ENCODE results near the gene NEO1. TPM values are rescaled to one million over a fixed set of nuclear protein-coding genes. Genes with fewer than 3 reads are reported as not detected.

The NEO1 gene
- total and polyA plus RNA-seq, 2 of the 13 experiments (the other 11 are each of a cell fraction or from before 2014, with no cell fraction given) = 8.4 to 11.0 TPM

DNA sequence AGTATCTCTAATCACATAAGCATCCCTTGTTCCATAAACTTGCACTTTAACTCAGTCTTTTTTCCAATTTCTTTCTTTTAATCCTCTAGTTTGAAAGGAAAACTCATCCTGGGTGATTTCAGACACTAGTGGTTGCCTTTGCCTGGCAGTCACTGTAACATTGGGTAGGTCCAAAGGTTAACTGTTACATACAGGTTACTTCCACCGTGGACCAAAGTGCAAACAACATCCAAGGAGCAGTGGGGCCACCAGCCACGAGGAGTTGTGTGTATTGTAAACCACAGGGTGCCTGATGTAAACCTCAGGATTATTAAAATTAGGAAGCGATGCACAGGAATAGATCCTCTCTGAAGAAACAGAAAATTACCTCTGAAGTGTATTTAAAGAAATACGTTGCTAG, 241.5 kb downstream of the NEO1 start (continued):
- TF ChIP-seq EHMT2 (IDR thresholded peaks at IDR 0.05; ENCODE audit: borderline replicate concordance, low read depth, low read length) = 0 out of 2 replicates have a peak, but pooled peaks have one; percentile 17
- no peak for TF ChIP-seq MXI1 (IDR thresholded peaks at IDR 0.05; ENCODE audit: borderline replicate concordance, low read depth, low read length)
- no peak for TF ChIP-seq MIER3 (CRISPR knock-in tag; IDR thresholded peaks at IDR 0.05; ENCODE audit: borderline replicate concordance)
- no peak for TF ChIP-seq ZNF235 (CRISPR knock-in tag; IDR thresholded peaks at IDR 0.05; ENCODE audit: borderline replicate concordance)
- TF ChIP-seq ZNF383 (CRISPR knock-in tag; IDR thresholded peaks at IDR 0.05; ENCODE audit: borderline replicate concordance) = no peak
- TF ChIP-seq, protein P1, sequence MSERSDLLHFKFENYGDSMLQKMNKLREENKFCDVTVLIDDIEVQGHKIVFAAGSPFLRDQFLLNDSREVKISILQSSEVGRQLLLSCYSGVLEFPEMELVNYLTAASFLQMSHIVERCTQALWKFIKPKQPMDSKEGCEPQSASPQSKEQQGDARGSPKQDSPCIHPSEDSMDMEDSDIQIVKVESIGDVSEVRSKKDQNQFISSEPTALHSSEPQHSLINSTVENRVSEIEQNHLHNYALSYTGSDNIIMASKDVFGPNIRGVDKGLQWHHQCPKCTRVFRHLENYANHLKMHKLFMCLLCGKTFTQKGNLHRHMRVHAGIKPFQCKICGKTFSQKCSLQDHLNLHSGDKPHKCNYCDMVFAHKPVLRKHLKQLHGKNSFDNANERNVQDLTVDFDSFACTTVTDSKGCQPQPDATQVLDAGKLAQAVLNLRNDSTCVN (CRISPR knock-in tag; IDR thresholded peaks at IDR 0.05; ENCODE audit: borderline replicate concordance) = no peak
- TF ChIP-seq, protein P2, sequence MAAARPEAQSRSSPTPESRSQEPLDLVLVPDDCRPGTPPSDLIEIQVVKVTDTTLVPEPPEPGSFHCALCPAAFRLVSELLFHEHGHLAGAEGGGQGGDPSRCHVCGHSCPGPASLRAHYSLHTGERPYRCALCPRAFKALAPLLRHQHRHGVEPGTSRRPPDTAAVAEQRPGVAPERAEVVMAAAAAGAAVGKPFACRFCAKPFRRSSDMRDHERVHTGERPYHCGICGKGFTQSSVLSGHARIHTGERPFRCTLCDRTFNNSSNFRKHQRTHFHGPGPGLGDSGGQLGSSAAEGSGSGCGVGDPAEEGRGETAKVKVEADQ (CRISPR knock-in tag; IDR thresholded peaks at IDR 0.05; ENCODE audit: borderline replicate concordance) = no peak
- TF ChIP-seq, protein P3, sequence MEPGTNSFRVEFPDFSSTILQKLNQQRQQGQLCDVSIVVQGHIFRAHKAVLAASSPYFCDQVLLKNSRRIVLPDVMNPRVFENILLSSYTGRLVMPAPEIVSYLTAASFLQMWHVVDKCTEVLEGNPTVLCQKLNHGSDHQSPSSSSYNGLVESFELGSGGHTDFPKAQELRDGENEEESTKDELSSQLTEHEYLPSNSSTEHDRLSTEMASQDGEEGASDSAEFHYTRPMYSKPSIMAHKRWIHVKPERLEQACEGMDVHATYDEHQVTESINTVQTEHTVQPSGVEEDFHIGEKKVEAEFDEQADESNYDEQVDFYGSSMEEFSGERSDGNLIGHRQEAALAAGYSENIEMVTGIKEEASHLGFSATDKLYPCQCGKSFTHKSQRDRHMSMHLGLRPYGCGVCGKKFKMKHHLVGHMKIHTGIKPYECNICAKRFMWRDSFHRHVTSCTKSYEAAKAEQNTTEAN (CRISPR knock-in tag; conservative IDR thresholded peaks at IDR 0.05) = no peak
- no peak for TF ChIP-seq TAF15 (IDR thresholded peaks at IDR 0.05; ENCODE audit: low read depth, low read length, poor library complexity, severe bottlenecking)
- no peak for TF ChIP-seq NR2F2 (IDR thresholded peaks at IDR 0.05; ENCODE audit: borderline replicate concordance, low read depth)
- no peak for TF ChIP-seq FLYWCH1 (CRISPR knock-in tag; IDR thresholded peaks at IDR 0.05)
- TF ChIP-seq ADNP (CRISPR knock-in tag; IDR thresholded peaks at IDR 0.05) = no peak
- TF ChIP-seq, protein P4, sequence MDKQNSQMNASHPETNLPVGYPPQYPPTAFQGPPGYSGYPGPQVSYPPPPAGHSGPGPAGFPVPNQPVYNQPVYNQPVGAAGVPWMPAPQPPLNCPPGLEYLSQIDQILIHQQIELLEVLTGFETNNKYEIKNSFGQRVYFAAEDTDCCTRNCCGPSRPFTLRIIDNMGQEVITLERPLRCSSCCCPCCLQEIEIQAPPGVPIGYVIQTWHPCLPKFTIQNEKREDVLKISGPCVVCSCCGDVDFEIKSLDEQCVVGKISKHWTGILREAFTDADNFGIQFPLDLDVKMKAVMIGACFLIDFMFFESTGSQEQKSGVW (CRISPR knock-in tag; IDR thresholded peaks at IDR 0.05; ENCODE audit: borderline replicate concordance) = no peak
- TF ChIP-seq, protein P5, sequence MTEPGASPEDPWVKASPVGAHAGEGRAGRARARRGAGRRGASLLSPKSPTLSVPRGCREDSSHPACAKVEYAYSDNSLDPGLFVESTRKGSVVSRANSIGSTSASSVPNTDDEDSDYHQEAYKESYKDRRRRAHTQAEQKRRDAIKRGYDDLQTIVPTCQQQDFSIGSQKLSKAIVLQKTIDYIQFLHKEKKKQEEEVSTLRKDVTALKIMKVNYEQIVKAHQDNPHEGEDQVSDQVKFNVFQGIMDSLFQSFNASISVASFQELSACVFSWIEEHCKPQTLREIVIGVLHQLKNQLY (CRISPR knock-in tag; IDR thresholded peaks at IDR 0.05) = 0 out of 2 replicates have a peak, but pooled peaks have one; percentile 31
- TF ChIP-seq, protein P6, sequence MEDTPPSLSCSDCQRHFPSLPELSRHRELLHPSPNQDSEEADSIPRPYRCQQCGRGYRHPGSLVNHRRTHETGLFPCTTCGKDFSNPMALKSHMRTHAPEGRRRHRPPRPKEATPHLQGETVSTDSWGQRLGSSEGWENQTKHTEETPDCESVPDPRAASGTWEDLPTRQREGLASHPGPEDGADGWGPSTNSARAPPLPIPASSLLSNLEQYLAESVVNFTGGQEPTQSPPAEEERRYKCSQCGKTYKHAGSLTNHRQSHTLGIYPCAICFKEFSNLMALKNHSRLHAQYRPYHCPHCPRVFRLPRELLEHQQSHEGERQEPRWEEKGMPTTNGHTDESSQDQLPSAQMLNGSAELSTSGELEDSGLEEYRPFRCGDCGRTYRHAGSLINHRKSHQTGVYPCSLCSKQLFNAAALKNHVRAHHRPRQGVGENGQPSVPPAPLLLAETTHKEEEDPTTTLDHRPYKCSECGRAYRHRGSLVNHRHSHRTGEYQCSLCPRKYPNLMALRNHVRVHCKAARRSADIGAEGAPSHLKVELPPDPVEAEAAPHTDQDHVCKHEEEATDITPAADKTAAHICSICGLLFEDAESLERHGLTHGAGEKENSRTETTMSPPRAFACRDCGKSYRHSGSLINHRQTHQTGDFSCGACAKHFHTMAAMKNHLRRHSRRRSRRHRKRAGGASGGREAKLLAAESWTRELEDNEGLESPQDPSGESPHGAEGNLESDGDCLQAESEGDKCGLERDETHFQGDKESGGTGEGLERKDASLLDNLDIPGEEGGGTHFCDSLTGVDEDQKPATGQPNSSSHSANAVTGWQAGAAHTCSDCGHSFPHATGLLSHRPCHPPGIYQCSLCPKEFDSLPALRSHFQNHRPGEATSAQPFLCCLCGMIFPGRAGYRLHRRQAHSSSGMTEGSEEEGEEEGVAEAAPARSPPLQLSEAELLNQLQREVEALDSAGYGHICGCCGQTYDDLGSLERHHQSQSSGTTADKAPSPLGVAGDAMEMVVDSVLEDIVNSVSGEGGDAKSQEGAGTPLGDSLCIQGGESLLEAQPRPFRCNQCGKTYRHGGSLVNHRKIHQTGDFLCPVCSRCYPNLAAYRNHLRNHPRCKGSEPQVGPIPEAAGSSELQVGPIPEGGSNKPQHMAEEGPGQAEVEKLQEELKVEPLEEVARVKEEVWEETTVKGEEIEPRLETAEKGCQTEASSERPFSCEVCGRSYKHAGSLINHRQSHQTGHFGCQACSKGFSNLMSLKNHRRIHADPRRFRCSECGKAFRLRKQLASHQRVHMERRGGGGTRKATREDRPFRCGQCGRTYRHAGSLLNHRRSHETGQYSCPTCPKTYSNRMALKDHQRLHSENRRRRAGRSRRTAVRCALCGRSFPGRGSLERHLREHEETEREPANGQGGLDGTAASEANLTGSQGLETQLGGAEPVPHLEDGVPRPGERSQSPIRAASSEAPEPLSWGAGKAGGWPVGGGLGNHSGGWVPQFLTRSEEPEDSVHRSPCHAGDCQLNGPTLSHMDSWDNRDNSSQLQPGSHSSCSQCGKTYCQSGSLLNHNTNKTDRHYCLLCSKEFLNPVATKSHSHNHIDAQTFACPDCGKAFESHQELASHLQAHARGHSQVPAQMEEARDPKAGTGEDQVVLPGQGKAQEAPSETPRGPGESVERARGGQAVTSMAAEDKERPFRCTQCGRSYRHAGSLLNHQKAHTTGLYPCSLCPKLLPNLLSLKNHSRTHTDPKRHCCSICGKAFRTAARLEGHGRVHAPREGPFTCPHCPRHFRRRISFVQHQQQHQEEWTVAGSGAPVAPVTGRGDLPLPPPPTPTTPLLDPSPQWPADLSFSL (CRISPR knock-in tag; IDR thresholded peaks at IDR 0.05) = no peak
- TF ChIP-seq JUND (CRISPR knock-in tag; IDR thresholded peaks at IDR 0.05) = no peak
- TF ChIP-seq, protein P7, sequence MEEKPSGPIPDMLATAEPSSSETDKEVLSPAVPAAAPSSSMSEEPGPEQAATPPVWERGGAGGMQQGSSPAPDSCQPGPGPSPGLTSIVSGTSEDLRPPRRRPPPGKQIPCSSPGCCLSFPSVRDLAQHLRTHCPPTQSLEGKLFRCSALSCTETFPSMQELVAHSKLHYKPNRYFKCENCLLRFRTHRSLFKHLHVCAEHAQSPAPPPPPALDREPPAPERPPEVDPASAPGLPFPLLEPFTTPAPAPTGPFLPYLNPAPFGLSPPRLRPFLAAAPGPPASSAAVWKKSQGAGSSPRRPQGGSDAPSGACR (CRISPR knock-in tag; IDR thresholded peaks at IDR 0.05) = no peak
- no peak for TF ChIP-seq ZNF10 (CRISPR knock-in tag; IDR thresholded peaks at IDR 0.05; ENCODE audit: borderline replicate concordance, low read depth)
